Type B pancreatic cell (in vitro differentiated cells): ENCODE results near the gene RB1. TPM values are rescaled to one million over a fixed set of nuclear protein-coding genes. Genes with fewer than 3 reads are reported as not detected.
A peak's percentile ranks its signal among the peaks of the same experiment; 100 is the strongest.

ENCODE experiments used
- DNase-seq: peaks from one replicate; pipeline ENCODE4 v3.0.0; 2021; ENCODE audit warnings: mixed read lengths; ENCODE audit not compliant: unreplicated experiment; ENCODE audit errors: extremely low spot score
- H3K27ac Mint-ChIP-seq: 2 replicates; pipeline ENCODE4 v1.8.0; 2021; ENCODE audit warnings: mild to moderate bottlenecking, mixed read lengths
- H3K27me3 Mint-ChIP-seq: 2 replicates; pipeline ENCODE4 v1.8.0; 2021; ENCODE audit warnings: mixed read lengths
- H3K36me3 Mint-ChIP-seq: 2 replicates; pipeline ENCODE4 v1.8.0; 2021; ENCODE audit warnings: mixed read lengths
- H3K4me1 Mint-ChIP-seq: one replicate; pipeline ENCODE4 v1.8.0; 2021; ENCODE audit warnings: mixed read lengths; ENCODE audit not compliant: unreplicated experiment
- H3K4me3 Mint-ChIP-seq: 2 replicates; pipeline ENCODE4 v1.8.0; 2021; ENCODE audit warnings: mild to moderate bottlenecking, mixed read lengths
- H3K9me3 Mint-ChIP-seq: 2 replicates; pipeline ENCODE4 v1.8.0; 2021; ENCODE audit warnings: mixed read lengths
- CTCF ChIP-seq: fragments of 200-600 bp; sonication (generic); conservative IDR thresholded peaks from 2 replicates; pipeline ENCODE4 v1.5.0; 2021; ENCODE audit warnings: antibody characterized with exemption, mild to moderate bottlenecking
- total RNA-seq: library from RNA; stranded (reverse); gene quantifications from 2 replicates; pipeline ENCODE4 v1.2.1, GENCODE V29; 2021; ENCODE audit warnings: low replicate concordance

The RB1 gene
- total RNA-seq, 1 donor from 2014 or later, result 26.6 TPM

GRCh38 chr13:48528720-48529119 lies 225.2 kb downstream of the RB1 start:
- no peaks in the 10 kb centered on the region for H3K36me3 Mint-ChIP-seq
- peaks cover 11% of the 10 kb centered on the region for H3K4me1 Mint-ChIP-seq
- no peak overlapping the region for H3K27ac Mint-ChIP-seq
- no peak for DNase-seq
- no peaks in the 10 kb centered on the region for H3K9me3 Mint-ChIP-seq
- no peak for TF ChIP-seq CTCF
- H3K27me3 Mint-ChIP-seq, result no peaks in the 10 kb centered on the region
- H3K4me3 Mint-ChIP-seq, result no peak overlapping the region

- H3K4me3 Mint-ChIP-seq, result peak overlapping the region; percentile 95
- TF ChIP-seq CTCF, result no peak
- H3K27me3 Mint-ChIP-seq, result no peaks in the 10 kb centered on the region
- peaks cover 11% of the 10 kb centered on the region for H3K4me1 Mint-ChIP-seq
- H3K27ac Mint-ChIP-seq, result no peak overlapping the region
- H3K36me3 Mint-ChIP-seq, result no peaks in the 10 kb centered on the region
- no peak for DNase-seq
- no peaks in the 10 kb centered on the region for H3K9me3 Mint-ChIP-seq
Observed at GRCh38 chr13:48530833-48531232, 227.3 kb downstream of the RB1 start.

Other genes with a start within 250 kb of the RB1 start
- 44.0 and 53.1 TPM in 2 replicates for gene MED4, start 208.6 kb upstream of the RB1 start, total RNA-seq
- 232 and 302 TPM in 2 replicates for gene ITM2B, start 70.5 kb upstream of the RB1 start, total RNA-seq
- 2.4 and 10.1 TPM in 2 replicates for gene LPAR6, start 109.4 kb downstream of the RB1 start, total RNA-seq
- gene RCBTB2, start 229.3 kb downstream of the RB1 start, total RNA-seq, result 2.6 and 21.5 TPM in 2 replicates